Right ventricle myocardium inferior (tissue), 1 donor: ENCODE data around the gene MAGI2. TPM values are rescaled to one million over a fixed set of nuclear protein-coding genes. Genes with fewer than 3 reads are reported as not detected.

Source experiments
- ATAC-seq: fragments of 200-7000 bp; cut with Tn5 transposase; one replicate; pipeline ENCODE4 v1.9.1; 2020; ENCODE audit warnings: mild to moderate bottlenecking, moderate library complexity
- DNase-seq: peaks from one replicate; pipeline ENCODE4 v3.0.0; 2021; ENCODE audit errors: missing footprints
- intact Hi-C: fragments of 100-400 bp; cut with DNase I; formaldehyde crosslinking; loops from one replicate; pipeline ENCODE4 v1.11.0; 2022
- total RNA-seq: library from RNA; stranded (reverse); fragmentation: NEBNext Ultra II Directional; extraction: Animal tissue kit (Norgen Biotek cat#: 25700); gene quantifications from one replicate; pipeline ENCODE4 v1.2.1, GENCODE V29; 2021
- donor health status: DM: no; HTN: yes; CAD: no; lungs with severe emphysema.

MAGI2 gene
- total RNA-seq, 1 donor from 2014 or later, result 3.1 TPM

DNA sequence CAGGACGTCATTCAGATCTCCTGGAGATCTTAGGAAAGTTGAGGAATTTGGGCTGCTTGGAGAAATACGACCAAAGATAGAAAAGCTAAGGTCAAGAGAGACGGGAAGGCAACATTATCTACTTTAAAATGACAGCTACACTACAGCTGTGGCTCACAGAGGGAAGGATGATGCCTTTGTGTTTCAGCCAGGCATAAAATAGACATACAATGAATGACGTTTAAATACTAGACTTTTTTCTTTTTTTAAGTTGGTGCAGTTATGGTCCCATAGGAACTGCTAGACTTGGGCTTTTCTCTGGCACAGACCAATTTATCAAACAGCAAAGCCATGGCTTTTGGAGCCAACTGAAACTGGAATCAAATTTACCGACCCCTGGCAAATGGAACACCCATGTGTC lies 164.8 kb downstream of the MAGI2 start:
- DNase-seq (no peak), ATAC-seq (no peak)
- intact Hi-C loops, result no loop called here

- DNase-seq (no peak), ATAC-seq (no peak)
- intact Hi-C loops, result no loop called here
Measured at GRCh38 chr7:79287981-79288380, 165.5 kb downstream of the MAGI2 start.

DNA sequence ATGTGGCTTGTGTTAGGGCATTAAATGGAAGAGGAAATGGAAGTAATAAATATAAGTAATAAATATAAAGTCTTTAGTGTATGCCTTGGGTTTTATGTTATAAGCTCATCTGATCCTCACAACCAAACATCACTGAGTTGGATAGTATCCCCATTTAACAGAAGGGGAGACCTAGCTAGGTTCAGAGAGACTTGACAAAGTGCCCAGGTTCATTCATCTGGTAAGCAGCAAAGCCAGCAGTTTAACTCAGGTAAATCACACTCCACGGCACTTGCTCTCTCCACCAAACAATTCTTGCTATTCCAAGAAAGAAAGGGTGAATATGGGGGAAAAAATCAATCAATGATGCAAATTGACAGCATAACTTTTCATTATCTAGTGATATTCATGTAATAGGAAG lies 167.3 kb downstream of the MAGI2 start:
- intact Hi-C loops, result no loop called here
- no peak for DNase-seq
- ATAC-seq, result no peak

DNA sequence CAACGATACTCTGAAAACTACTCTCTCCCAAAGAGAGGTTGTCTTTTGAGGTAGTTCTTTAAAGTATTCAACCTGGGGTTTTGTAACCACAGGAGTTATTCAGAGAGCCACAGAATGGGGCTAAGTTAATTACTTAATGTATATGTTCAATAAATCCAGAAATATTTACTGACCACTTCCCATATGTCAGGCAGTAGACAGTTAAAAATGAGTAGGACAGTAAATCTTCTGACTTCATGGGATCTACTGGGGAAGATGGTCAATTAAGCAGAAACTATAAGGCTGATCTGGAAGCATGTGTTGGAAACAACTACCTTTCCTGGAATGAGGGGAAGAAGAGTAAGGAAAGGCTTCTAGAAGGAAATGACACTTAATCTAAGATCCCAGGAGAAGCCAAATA lies 167.7 kb downstream of the MAGI2 start:
- no peak for DNase-seq

DNA sequence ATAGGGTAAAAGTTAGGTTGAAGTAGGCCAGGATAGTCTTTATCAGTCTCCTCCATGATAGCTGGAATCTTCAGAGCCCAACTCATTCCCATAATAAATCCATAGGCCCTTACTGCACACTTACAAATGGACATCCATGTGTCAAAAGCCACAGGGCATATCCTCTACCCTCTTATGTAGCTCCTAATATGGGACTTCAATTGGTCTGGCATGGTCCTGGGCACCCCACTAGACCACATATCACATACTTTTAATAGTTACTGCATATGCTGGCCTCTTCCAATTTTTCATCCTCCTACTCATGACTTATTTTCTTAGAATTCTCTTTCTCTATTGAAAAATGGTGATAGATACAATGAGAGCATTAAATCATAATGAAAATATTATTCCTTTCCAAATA lies 169.3 kb downstream of the MAGI2 start:
- ATAC-seq, result no peak
- intact Hi-C loops, result no loop called here
- no peak for DNase-seq

More for the DNA sequence above, 167.7 kb downstream of the MAGI2 start:
- no peak for ATAC-seq
- intact Hi-C loops, result no loop called here

DNA sequence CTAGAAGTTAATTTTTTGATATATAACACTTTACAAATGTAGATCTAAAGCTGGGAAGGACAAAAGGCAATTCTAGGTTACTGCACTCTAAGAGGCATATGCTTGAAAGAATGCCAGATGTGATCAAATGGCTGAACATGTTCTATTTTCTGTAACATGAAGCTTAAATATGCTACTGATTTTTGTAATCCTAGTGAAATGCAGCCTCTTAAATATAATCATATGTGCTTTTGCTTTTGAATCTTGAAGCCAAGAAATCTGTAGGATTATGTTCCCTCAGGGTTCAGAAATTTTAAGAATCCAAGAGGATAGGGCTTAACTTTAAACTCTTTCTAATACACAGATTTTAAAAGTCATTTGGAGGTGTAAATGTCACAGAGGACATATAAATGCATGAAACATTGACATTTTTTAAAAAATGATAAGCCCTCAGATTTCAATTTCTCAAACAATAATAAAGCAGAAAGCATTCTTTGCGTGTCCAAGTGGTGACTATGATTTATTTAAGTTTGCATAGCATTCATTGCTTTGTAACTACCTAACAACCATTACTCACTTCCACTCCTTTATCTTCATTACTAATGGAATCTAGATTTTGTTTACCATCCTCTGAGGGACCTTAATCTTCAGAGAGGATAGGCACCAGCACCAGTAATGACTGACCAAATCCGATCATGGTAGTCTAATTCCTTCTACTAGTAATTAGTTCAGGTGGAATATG lies 170.4 kb downstream of the MAGI2 start:
- intact Hi-C loops, result no loop called here
- ATAC-seq (no peak), DNase-seq (no peak)

GRCh38 chr7:79282070-79282694 lies 171.3 kb downstream of the MAGI2 start:
- ATAC-seq (no peak), DNase-seq (no peak)
- intact Hi-C loops, result no loop called here

- ATAC-seq (no peak), DNase-seq (no peak)
- intact Hi-C loops, result no loop called here
Measured at GRCh38 chr7:79281426-79281825, 172.0 kb downstream of the MAGI2 start.

- intact Hi-C loops, result no loop called here
- DNase-seq (no peak), ATAC-seq (no peak)
Measured at GRCh38 chr7:79272938-79273337, 180.5 kb downstream of the MAGI2 start.

DNA sequence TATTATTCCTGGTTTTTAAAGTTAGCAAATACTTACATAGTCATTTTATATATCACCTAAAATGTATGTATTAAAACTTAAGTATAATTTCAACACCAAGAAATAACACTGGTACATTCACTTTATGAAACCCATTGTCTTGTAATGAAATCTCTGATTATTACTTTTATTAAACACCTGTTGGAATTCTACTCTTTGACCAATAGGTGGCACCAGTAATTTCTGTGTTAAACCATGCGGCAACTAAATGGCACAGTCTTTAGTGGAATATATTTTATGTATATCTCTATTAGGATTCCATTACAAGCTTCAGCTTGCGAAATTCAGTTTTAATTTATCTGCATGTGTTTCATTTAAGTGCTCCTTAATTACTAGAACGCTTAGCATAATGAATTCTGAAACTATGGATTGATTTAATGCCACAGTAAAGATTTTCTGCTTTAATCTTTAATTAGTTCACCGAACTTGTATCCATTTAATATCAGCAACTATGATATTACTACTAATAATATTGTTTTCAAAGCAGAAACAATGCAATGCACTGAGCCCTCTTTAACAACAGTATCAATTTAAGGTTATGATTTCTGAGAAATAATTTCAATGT lies 181.3 kb downstream of the MAGI2 start:
- ATAC-seq, result no peak
- intact Hi-C loops, result no loop called here
- DNase-seq, result no peak

DNA sequence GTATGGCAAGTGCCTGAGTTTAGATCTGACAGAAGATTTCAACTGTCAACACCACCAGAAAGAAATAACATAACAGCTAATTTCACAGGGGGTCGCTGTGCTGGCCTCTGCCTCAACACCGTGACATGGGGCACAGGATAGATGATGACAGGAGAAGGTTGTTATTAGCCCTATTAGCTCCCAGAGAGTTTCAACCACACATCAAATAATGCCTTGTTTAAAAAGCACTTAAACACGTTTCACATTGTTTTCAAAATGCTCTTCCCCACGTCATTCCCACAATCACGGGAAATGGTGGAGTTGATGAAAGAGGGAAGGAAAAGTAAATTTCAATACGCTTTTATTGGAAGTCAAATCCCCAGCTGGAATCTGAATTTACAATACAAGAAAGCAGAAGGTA lies 184.7 kb downstream of the MAGI2 start:
- no peak for DNase-seq
- intact Hi-C loops, result no loop called here
- no peak for ATAC-seq

DNA sequence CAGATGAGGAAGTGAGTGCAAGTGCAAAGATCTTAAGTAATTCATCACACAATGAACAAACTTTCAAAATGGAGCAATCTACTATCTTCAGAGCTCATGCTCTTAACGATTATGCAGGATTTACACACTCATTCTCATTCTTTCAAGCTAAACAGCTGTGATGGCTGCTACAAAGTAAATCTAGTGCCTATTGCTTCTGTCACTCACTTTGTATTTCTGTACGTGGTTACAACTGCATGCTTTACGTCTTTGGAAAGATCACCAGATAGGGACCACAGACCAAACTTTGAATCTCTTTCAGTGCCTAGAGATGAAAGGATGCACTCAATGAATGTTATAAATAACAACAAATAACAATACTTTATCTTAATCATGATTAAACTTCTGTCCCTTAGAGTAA lies 194.6 kb downstream of the MAGI2 start:
- intact Hi-C loops, result no loop called here
- DNase-seq, result no peak
- no peak for ATAC-seq

- ATAC-seq, result no peak
- no peak for DNase-seq
- intact Hi-C loops, result no loop called here
Measured at GRCh38 chr7:79257959-79258358, 195.5 kb downstream of the MAGI2 start.

- intact Hi-C loops, result no loop called here
- DNase-seq, result no peak
Measured at GRCh38 chr7:79245623-79246249, 207.7 kb downstream of the MAGI2 start.

GRCh38 chr7:79244482-79244881 lies 209.0 kb downstream of the MAGI2 start:
- ATAC-seq (no peak), DNase-seq (no peak)
- intact Hi-C loops, result no loop called here

More at GRCh38 chr7:79245623-79246249, 207.7 kb downstream of the MAGI2 start:
- ATAC-seq, result no peak

- ATAC-seq, result no peak
- no peak for DNase-seq
- intact Hi-C loops, result no loop called here
Measured at GRCh38 chr7:79241288-79242060, 212.0 kb downstream of the MAGI2 start.

GRCh38 chr7:79240413-79240812 lies 213.1 kb downstream of the MAGI2 start:
- intact Hi-C loops, result no loop called here
- DNase-seq (no peak), ATAC-seq (no peak)

GRCh38 chr7:79236352-79237028 lies 217.0 kb downstream of the MAGI2 start:
- intact Hi-C loops, result no loop called here
- ATAC-seq (no peak), DNase-seq (no peak)

- intact Hi-C loops, result no loop called here
- DNase-seq (no peak), ATAC-seq (no peak)
Measured at GRCh38 chr7:79227044-79227443, 226.4 kb downstream of the MAGI2 start.
